Measurements from ENCODE around the gene FBXL15.

FBXL15 gene

DNA sequence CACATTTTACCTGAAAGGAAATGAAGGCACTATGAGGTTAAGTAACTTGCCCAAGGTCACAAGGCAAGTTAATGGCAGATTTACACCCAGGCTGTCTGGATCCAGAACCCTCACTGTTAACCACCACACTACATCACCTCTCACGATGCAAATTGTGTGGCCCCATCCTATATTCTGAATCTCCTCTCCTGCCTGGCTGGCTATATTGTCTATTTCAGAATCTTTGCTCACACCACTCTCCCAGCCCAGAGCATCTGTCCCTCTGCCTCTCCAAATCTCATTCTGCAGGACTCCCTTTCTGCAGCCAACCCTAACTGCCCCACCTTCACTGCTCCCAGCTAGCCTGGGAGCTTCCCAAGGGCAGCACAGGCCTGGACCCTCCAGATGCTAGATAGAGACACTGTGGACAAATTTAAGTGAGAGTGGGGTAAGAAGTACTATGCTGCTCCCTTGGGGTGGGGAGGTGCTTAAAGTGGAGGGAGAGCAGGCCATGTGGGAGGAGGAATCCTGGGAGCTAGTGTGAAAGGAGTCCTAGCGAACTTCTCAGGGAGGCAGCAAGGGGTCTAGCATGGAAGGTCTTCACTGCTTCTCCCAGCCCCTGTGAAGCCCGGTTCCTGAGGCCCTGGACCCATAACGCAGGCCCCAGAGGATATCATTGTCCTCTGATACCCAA, 11.0 kb downstream of the FBXL15 start:
- TF ChIP-seq, protein P1, sequence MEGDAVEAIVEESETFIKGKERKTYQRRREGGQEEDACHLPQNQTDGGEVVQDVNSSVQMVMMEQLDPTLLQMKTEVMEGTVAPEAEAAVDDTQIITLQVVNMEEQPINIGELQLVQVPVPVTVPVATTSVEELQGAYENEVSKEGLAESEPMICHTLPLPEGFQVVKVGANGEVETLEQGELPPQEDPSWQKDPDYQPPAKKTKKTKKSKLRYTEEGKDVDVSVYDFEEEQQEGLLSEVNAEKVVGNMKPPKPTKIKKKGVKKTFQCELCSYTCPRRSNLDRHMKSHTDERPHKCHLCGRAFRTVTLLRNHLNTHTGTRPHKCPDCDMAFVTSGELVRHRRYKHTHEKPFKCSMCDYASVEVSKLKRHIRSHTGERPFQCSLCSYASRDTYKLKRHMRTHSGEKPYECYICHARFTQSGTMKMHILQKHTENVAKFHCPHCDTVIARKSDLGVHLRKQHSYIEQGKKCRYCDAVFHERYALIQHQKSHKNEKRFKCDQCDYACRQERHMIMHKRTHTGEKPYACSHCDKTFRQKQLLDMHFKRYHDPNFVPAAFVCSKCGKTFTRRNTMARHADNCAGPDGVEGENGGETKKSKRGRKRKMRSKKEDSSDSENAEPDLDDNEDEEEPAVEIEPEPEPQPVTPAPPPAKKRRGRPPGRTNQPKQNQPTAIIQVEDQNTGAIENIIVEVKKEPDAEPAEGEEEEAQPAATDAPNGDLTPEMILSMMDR (IDR thresholded peaks at IDR 0.05; ENCODE audit: control insufficient read depth, extremely low read depth, insufficient read depth): no peak

DNA sequence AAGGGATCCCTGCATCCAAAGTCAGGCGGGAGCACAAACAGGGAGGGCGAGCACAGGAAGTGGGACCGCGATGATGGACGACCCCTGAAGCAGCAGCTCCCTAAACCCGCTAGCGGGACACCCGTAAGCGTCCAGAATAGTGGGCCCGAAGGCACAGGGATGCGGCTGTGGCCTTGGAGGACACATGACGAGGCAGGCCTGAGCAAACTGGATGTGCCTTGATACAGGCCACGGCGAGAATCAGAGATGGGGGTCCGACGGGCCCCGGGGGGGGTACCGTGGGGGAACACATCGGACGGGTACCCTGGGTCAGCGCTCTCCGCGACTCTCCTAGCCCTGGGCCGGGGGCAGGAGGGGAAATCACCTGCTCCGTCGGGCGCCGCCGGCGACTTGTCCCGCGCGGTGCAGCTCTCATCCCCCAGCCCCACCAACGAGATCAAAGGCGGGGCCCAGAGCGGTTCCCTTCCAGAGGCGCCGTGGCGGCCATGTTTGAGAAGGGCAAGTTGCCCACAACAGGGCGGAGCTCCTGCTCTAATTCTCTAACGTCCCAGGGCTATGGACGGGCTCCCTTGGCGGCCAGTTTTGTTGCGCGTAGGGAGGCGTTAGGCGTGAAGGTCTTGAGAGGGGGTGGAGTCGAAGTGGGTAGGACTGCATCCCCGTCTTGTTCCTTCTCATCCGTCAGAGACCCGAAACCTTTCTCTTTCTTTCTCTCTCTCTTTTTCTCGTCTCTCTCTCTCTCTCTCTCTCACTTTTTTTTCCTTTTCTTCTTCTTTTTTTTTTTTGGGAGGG, 11.7 kb downstream of the FBXL15 start, which contains the start of gene CUEDC2:
Gene CUEDC2 (minus strand): TSS at position 413 of the 789 bp plus-strand sequence. CDS start 7,386 bp downstream, outside the sequence.
- TF ChIP-seq, protein P1 (IDR thresholded peaks at IDR 0.05; ENCODE audit: control insufficient read depth, extremely low read depth, insufficient read depth): no peak
- H3K4me3 ChIP-seq (ENCODE audit: low read depth, low read length): peak within 1 kb of the TSS; percentile 68
- peak; percentile 90 for DNase-seq (ENCODE audit: low read depth)

More for the DNA sequence above, 11.0 kb downstream of the FBXL15 start:
- peak overlapping the region; percentile 68 for H3K4me3 ChIP-seq (ENCODE audit: low read depth, low read length)
- no peak for DNase-seq (ENCODE audit: low read depth)

DNA sequence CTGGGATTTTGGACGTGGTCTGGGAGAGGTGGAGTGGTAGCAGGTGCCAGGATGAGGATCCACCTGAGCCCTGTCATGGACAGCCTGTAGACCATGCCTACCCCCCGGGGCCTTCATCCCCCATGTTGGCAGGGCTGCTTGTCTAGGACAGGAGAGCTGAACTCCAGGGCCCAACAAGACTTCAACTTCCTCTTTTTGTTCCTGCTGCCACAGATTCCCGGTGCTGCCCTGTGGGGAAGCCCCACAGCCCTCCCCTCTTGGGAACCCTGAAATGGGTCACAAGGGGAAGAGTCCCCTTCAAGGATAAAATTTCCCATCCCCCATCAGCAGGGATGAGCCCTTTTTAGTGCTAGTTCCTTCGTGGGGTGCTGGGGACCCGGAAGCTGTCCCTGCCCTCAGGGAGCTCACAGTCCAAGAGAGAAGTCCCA, 13.0 kb downstream of the FBXL15 start:
- TF ChIP-seq, protein P1 (IDR thresholded peaks at IDR 0.05; ENCODE audit: control insufficient read depth, extremely low read depth, insufficient read depth): no peak
- no peak for DNase-seq (ENCODE audit: low read depth)
- no peak overlapping the region for H3K4me3 ChIP-seq (ENCODE audit: low read depth, low read length)

DNA sequence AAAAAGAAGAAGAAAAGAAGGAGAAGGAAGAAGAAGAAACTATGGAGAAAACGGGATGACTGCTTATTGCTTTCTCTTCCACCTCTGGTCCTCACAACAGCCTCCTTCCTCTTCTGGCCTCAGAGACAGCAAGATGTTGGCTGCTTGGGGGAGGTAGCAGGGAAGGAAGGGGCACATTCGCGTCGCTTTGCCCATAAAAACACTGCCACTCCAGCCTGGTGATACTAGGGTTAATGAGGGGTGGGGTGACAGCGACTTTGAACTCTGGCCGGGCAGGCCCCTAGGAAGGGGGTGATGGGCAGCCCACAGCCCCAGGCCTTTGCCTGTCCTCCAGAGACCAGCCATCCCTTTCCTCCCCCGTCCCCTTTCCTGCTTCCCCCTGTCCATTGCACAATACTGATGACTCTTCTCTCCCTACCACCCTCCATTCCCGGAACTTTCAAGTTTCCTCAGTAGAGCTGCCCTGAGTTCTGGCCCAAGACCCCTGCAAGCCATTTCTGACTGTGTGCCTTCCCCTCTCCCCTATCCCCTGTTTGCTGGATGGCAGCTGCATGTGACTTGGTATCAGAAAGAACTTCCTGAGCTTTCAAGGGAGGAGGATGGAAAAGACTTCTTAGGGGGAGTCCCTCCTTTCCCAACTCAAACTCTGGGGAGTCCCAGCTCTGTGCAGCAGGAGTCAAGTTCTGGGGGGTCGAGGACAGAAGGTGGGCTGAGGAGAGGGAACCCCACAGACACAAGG, 13.9 kb downstream of the FBXL15 start:
- H3K4me3 ChIP-seq (ENCODE audit: low read depth, low read length): no peak overlapping the region
- TF ChIP-seq, protein P1 (IDR thresholded peaks at IDR 0.05; ENCODE audit: control insufficient read depth, extremely low read depth, insufficient read depth): no peak
- no peak for DNase-seq (ENCODE audit: low read depth)

DNA sequence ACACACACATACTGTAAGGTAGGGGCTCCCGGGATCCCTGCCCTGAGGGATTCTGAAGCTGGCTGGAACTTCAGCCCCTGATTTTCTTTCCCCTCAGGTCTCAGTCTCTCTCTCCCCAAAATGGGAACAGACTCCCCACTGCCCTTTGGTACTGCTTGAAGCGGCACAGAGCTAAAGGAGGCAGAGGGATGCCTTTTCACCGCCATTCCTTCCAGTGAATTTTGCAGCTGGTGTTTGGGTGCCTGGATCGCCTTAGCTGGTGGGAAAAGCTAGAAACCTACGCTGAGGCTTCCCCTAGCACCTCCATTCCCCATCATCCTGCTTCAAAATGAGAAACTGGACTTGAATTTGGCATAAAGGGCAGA, 14.5 kb downstream of the FBXL15 start:
- no peak overlapping the region for H3K4me3 ChIP-seq (ENCODE audit: low read depth, low read length)
- no peak for DNase-seq (ENCODE audit: low read depth)
- TF ChIP-seq, protein P1 (IDR thresholded peaks at IDR 0.05; ENCODE audit: control insufficient read depth, extremely low read depth, insufficient read depth): no peak

DNA sequence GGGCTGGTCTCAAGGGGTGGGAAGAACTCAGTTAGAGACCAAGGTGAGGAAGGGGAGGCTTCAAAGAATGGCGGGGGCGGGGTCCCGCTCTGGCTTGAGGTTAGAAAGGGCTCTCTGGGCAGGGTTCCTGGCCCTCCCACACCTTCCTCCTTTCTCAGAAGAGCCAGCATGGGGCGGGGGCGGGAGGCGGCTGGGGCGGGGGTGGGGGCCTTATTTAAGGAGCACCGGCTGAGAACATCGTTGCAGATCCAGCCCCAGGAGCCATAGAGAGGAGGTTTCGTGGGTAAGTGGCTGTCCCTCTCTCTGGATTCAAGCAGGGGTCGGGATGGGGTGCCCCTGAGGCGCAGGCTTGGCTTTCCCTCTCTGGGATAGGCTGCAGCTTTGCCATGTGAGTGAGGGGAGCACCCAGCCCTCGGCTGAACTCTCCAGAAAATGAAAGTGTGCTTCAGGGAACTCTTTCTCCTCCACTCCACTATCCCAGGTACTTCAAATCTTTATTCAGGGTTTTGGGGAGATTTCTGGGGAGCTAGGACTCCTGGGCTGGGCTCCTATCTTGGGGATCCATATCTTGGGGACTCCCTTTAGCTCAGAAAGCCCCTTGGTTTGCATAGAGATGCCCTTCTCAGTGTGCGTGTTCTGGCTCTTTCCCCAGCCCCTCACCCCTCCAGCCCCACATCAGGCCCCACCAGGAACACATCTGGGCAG, 15.0 kb downstream of the FBXL15 start:
- DNase-seq (ENCODE audit: low read depth): no peak
- H3K4me3 ChIP-seq (ENCODE audit: low read depth, low read length): no peak overlapping the region
- TF ChIP-seq, protein P1 (IDR thresholded peaks at IDR 0.05; ENCODE audit: control insufficient read depth, extremely low read depth, insufficient read depth): no peak

Data from LNCaP clone FGC (cell line).